IMR-90 (cell line): ENCODE results near the gene CGB5. TPM values are rescaled to one million over a fixed set of nuclear protein-coding genes. Genes with fewer than 3 reads are reported as not detected.

Experiments
- ATAC-seq: fragments of 200-7000 bp; cut with Tn5 transposase; 2 replicates; pipeline ENCODE4 v1.9.1; 2020; ENCODE audit warnings: low read depth, mild to moderate bottlenecking, moderate library complexity
- BruUV-seq: library from RNA; stranded (reverse); fragments of 400-500 nt; replicated peaks from 2 replicates; lab custom pipeline; 2021; lab: Mats Ljungman, UMichigan
- CTCF ChIA-PET: fragments of 300-600 bp; formaldehyde crosslinking; extraction: SDS; loops from one replicate; lab custom pipeline; 2021; ENCODE audit warnings: antibody characterized with exemption; lab: Yijun Ruan, JAX
- POLR2A ChIA-PET: fragments of 300-600 bp; sonication (Branson Sonifier 250); formaldehyde crosslinking; loops from one replicate; lab custom pipeline; 2022; ENCODE audit warnings: antibody characterized with exemption; ENCODE audit not compliant: unreplicated experiment; lab: Charles Lee
- DNase-seq: peaks from one replicate; pipeline ENCODE4 v3.0.0; 2013
- H2AFZ ChIP-seq: replicated peaks from 2 replicates; pipeline ENCODE3; 2013; ENCODE audit warnings: low read length, mild to moderate bottlenecking; ENCODE audit not compliant: poor library complexity
- H2AK5ac ChIP-seq: 2 replicates; pipeline ENCODE4 v1.6.1; 2013; ENCODE audit warnings: low read depth, low read length, inconsistent platforms
- H2AK9ac ChIP-seq: replicated peaks from 2 replicates; pipeline ENCODE3; 2013; ENCODE audit warnings: mild to moderate bottlenecking, low read depth, low read length, moderate library complexity; ENCODE audit not compliant: poor library complexity
- H2BK120ac ChIP-seq: 2 replicates; pipeline ENCODE4 v1.6.1; 2013; ENCODE audit warnings: low read depth, low read length, inconsistent platforms
- H2BK15ac ChIP-seq: 3 replicates; pipeline ENCODE4 v1.6.1; 2013; ENCODE audit warnings: low read depth, low read length, inconsistent platforms
- H2BK20ac ChIP-seq: 2 replicates; pipeline ENCODE4 v1.6.1; 2013; ENCODE audit warnings: low read depth, mild to moderate bottlenecking, inconsistent platforms, low read length, moderate library complexity
- H2BK5ac ChIP-seq: 2 replicates; pipeline ENCODE4 v1.6.1; 2013; ENCODE audit warnings: mild to moderate bottlenecking, low read depth, low read length, inconsistent platforms; ENCODE audit not compliant: poor library complexity, severe bottlenecking
- H3K14ac ChIP-seq: replicated peaks from 2 replicates; pipeline ENCODE4 v1.6.1; 2013; ENCODE audit warnings: low read depth, low read length, inconsistent platforms
- H3K18ac ChIP-seq: 2 replicates; pipeline ENCODE4 v1.6.1; 2013; ENCODE audit warnings: low read depth, low read length, control low read depth
- H3K23ac ChIP-seq: 2 replicates; pipeline ENCODE4 v1.6.1; 2013; ENCODE audit warnings: low read depth, low read length, inconsistent platforms
- H3K27ac ChIP-seq: 2 replicates; pipeline ENCODE4 v1.5.1; 2013; ENCODE audit warnings: mild to moderate bottlenecking, control low read depth, low read length; ENCODE audit not compliant: insufficient read depth
- H3K27me3 ChIP-seq: 2 replicates; pipeline ENCODE4 v1.6.1; 2013; ENCODE audit warnings: low read length; ENCODE audit not compliant: control insufficient read depth, insufficient read depth
- H3K36me3 ChIP-seq: 2 replicates; pipeline ENCODE4 v1.6.1; 2013; ENCODE audit warnings: low read length, mixed read lengths; ENCODE audit not compliant: control insufficient read depth, insufficient read depth
- H3K4ac ChIP-seq: 2 replicates; pipeline ENCODE4 v1.6.1; 2013; ENCODE audit warnings: low read depth, low read length, inconsistent platforms
- H3K4me1 ChIP-seq: 2 replicates; pipeline ENCODE4 v1.6.1; 2013; ENCODE audit warnings: low read length, mixed read lengths; ENCODE audit not compliant: control insufficient read depth, insufficient read depth
- H3K4me2 ChIP-seq: 2 replicates; pipeline ENCODE4 v1.6.1; 2013; ENCODE audit warnings: low read depth, mild to moderate bottlenecking, control low read depth, low read length, moderate library complexity
- H3K4me3 ChIP-seq: 2 replicates; pipeline ENCODE4 v1.5.1; 2013; ENCODE audit warnings: low read depth, mild to moderate bottlenecking, control low read depth, low read length, moderate library complexity; ENCODE audit not compliant: insufficient read depth
- H3K56ac ChIP-seq: 2 replicates; pipeline ENCODE4 v1.6.1; 2013; ENCODE audit warnings: low read length, inconsistent platforms; ENCODE audit not compliant: insufficient read depth; ENCODE audit errors: extremely low read depth
- H3K79me1 ChIP-seq, 2 experiments: 2 replicates each; pipeline ENCODE4 v1.6.1; 2013; ENCODE audit warnings: low read length in 2 of 2, inconsistent platforms in 1 of 2, low read depth in 1 of 2
- H3K9ac ChIP-seq: 2 replicates; pipeline ENCODE4 v1.6.1; 2013; ENCODE audit warnings: low read depth, low read length, control low read depth
- H3K9me1 ChIP-seq: 2 replicates; pipeline ENCODE4 v1.6.1; 2013; ENCODE audit warnings: low read length, inconsistent platforms; ENCODE audit not compliant: insufficient read depth
- H3K9me3 ChIP-seq: 2 replicates; pipeline ENCODE4 v1.6.1; 2013; ENCODE audit warnings: low read length; ENCODE audit not compliant: control insufficient read depth, insufficient read depth
- H4K20me1 ChIP-seq: 2 replicates; pipeline ENCODE4 v1.6.1; 2013; ENCODE audit warnings: low read length, inconsistent platforms; ENCODE audit not compliant: insufficient read depth
- H4K5ac ChIP-seq: 2 replicates; pipeline ENCODE4 v1.6.1; 2013; ENCODE audit warnings: mild to moderate bottlenecking, low read depth, low read length, control low read depth
- H4K8ac ChIP-seq, 2 experiments: 2 replicates each; pipeline ENCODE4 v1.6.1; 2013; ENCODE audit warnings: low read depth in 2 of 2, low read length in 2 of 2, control low read depth in 1 of 2, inconsistent platforms in 1 of 2
- H4K91ac ChIP-seq: 2 replicates; pipeline ENCODE4 v1.6.1; 2013; ENCODE audit warnings: low read depth, low read length, inconsistent platforms; ENCODE audit not compliant: insufficient read depth
- CEBPB ChIP-seq: IDR thresholded peaks from 2 replicates; pipeline ENCODE4 v1.6.1; 2012; ENCODE audit warnings: low read depth, low read length, improper control_type of control experiment
- CHD1 ChIP-seq: IDR thresholded peaks from 2 replicates; pipeline ENCODE4 v1.6.1; 2012; ENCODE audit warnings: low read depth, low read length, improper control_type of control experiment
- MXI1 ChIP-seq: IDR thresholded peaks from 2 replicates; pipeline ENCODE4 v1.6.1; 2012; ENCODE audit warnings: low read depth, mild to moderate bottlenecking, low read length, moderate library complexity, borderline replicate concordance
- RFX5 ChIP-seq: IDR thresholded peaks from 2 replicates; pipeline ENCODE4 v1.8.0; 2012; ENCODE audit warnings: low read depth, mild to moderate bottlenecking, low read length, moderate library complexity
- WGBS, 2 experiments: methylation state at CpG; one replicate each; pipeline versions ENCODE4 v1.1.5 to v1.1.7; 2013; ENCODE audit warnings: missing lambda C conversion rate in 2 of 2; ENCODE audit not compliant: insufficient read length in 1 of 2; ENCODE audit errors: extremely low coverage in 2 of 2; 5-methylcytosine and 5-hydroxymethylcytosine counted together
- dilution Hi-C: fragments of 300-500 bp; cut with HindIII; formaldehyde crosslinking; loops from one replicate; pipeline ENCODE4 v1.14.3; 2018; ENCODE audit warnings: low sequenced_read_pairs; ENCODE audit not compliant: unreplicated experiment
- in situ Hi-C: fragments of 300-500 bp; cut with MboI; formaldehyde crosslinking; loops from 3 replicates; pipeline ENCODE4 v1.14.3; 2019; ENCODE audit warnings: low sequenced_read_pairs, inconsistent platforms, mixed read lengths
- intact Hi-C: fragments of 100-400 bp; cut with micrococcal nuclease; formaldehyde crosslinking; loops from 2 replicates; pipeline ENCODE4 v1.10.0; 2022
- polyA plus RNA-seq, 3 experiments: library from polyadenylated mRNA; depleted of rRNA; stranded (reverse); fragments of >200 nt; gene quantifications; 2 replicates each; pipeline ENCODE4 v1.2.3, GENCODE V29; 2012; ENCODE audit warnings: low replicate concordance in 1 of 3
- total RNA-seq: library from RNA; depleted of rRNA; stranded (reverse); fragments of >200 nt; gene quantifications from 2 replicates; pipeline ENCODE4 v1.2.3, GENCODE V29; 2012
- TF ChIP-seq, protein P1 (sequence below): fragments of 150-350 bp; IDR thresholded peaks from 2 replicates; pipeline ENCODE4 v1.6.1; 2016; ENCODE audit warnings: low read depth, mild to moderate bottlenecking, low read length, moderate library complexity, borderline replicate concordance

CGB5 gene
- total and polyA plus RNA-seq, 2 of the 4 experiments (the other 2 are of a cell fraction): not detected

GRCh38 chr19:49067554-49067953 lies 23.9 kb downstream of the CGB5 start:
- no peaks in the 10 kb centered on the region for H3K9me1 ChIP-seq
- ChIA-PET CTCF (no interaction called here), POLR2A (no interaction called here)
- dilution Hi-C loops: no loop called here
- no peak overlapping the region for H3K9ac ChIP-seq
- no peak overlapping the region for H2BK5ac ChIP-seq
- H4K91ac ChIP-seq: no peak overlapping the region
- H3K4me1 ChIP-seq: peaks cover 2% of the 10 kb centered on the region; the same call in 1 of the 2 replicates
- no peak overlapping the region for H3K4ac ChIP-seq
- no peak overlapping the region for H2AK5ac ChIP-seq
- WGBS, 2 experiments: 50% methylated on average over 1 of the region's 3 CpGs; no CpG with 5 or more reads in 1 of the 2 experiments
- DNase-seq (no peak), ATAC-seq (no peak)
- H3K23ac ChIP-seq: no peak overlapping the region
- intact Hi-C loops: no loop called here
- no peaks in the 10 kb centered on the region for H3K36me3 ChIP-seq
- no peak overlapping the region for H3K4me2 ChIP-seq
- no peak overlapping the region for H3K14ac ChIP-seq
- H3K79me1 ChIP-seq: no peaks in the 10 kb centered on the region
- no peak overlapping the region for H4K8ac ChIP-seq
- in situ Hi-C loops: no loop called here
- H3K18ac ChIP-seq: no peak overlapping the region
- no peak overlapping the region for H3K27ac ChIP-seq
- TF ChIP-seq MXI1 (no peak), CHD1 (no peak), CEBPB (no peak), RFX5 (no peak)
- TF ChIP-seq, protein P1, sequence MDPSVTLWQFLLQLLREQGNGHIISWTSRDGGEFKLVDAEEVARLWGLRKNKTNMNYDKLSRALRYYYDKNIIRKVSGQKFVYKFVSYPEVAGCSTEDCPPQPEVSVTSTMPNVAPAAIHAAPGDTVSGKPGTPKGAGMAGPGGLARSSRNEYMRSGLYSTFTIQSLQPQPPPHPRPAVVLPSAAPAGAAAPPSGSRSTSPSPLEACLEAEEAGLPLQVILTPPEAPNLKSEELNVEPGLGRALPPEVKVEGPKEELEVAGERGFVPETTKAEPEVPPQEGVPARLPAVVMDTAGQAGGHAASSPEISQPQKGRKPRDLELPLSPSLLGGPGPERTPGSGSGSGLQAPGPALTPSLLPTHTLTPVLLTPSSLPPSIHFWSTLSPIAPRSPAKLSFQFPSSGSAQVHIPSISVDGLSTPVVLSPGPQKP: no peak
- H4K20me1 ChIP-seq: no peaks in the 10 kb centered on the region
- H2BK120ac ChIP-seq: no peak overlapping the region
- BruUV-seq: no TSS peak
- H2AK9ac ChIP-seq: no peak overlapping the region
- H3K56ac ChIP-seq: no peak overlapping the region
- no peak overlapping the region for H2AFZ ChIP-seq
- H3K27me3 ChIP-seq: peaks cover 59% of the 10 kb centered on the region
- H3K9me3 ChIP-seq: peaks cover 18% of the 10 kb centered on the region
- no peak overlapping the region for H2BK15ac ChIP-seq
- H3K4me3 ChIP-seq: no peak overlapping the region
- no peak overlapping the region for H4K5ac ChIP-seq
- no peak overlapping the region for H2BK20ac ChIP-seq
